GM18909 (cell line): ENCODE data around the gene RAB33B.
"Not testable (repeated sequence)": the region's sequence is repeated elsewhere in the genome, so short reads cannot be mapped to it uniquely, and the experiment has no call there.

Experiments
- ATAC-seq: cut with Tn5 transposase; IDR thresholded peaks from one replicate; pipeline ENCODE4 v1.9.1; 2021; ENCODE audit warnings: mild to moderate bottlenecking; ENCODE audit not compliant: unreplicated experiment, poor library complexity

Gene RAB33B

DNA sequence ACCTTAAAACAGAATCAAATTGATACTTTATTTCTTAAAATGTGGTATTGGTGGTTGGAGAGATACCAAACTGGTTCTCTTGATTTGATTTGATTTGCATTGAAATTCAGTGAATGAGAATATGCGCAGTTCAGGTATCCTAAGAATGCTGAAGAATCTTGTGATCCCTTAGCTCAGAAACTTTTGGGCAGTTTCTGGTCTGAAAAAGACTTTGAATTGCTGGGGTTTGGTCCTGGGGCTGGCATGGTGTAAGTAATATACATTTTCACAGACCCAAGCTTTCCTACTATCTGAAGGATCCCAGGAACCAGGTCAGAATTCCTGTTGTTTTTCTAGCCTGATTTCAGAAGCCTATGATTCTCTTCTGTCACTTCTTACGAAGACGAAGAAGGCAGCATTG lies 6.6 kb downstream of the RAB33B start:
- no peak for ATAC-seq

DNA sequence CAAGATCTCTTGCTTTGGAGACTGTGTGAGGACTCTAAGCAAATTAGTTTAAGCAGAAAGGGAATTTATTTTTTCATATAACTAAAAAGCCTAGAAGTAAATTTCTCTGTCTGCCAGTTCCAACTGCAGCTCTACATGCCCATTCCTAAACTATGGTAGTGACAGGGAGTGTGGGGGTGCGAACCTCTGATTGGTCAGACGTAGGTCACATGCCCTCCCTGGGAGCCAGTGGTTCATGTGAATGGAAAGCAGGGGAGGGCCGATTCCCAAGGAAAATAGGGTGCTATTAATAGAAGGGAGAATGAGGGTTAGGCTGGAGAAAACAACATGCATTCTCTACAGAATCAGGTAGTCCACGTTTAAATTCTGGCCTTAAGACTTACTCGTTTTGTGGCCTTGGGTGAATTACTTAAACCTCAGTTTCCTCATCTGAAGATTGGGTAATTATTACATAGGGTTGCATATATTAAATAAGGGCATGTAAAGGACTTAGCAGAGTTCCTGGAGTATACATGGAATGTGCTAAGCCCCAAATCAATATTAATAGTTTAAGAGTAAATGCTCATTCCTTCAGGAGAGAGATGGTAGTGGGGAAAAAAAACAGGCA lies 7.2 kb downstream of the RAB33B start:
- no peak for ATAC-seq

DNA sequence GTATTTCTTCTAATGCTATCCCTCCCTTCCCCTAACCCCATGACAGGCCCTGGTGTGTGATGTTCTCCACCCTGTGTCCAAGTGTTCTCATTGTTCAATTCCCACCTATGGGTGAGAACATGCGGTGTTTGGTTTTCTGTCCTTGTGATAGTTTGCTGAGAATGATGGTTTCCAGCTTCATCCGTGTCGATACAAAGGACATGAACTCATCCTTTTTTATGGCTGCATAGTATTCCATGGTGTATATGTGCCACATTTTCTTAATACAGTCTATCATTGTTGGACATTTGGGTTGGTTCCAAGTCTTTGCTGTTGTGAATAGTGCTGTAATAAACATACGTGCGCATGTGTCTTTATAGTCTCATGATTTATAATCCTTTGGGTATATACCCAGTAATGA lies 10.6 kb downstream of the RAB33B start:
- ATAC-seq, result not testable (repeated sequence)

GRCh38 chr4:139465922-139466321 lies 12.0 kb downstream of the RAB33B start:
- no peak for ATAC-seq

DNA sequence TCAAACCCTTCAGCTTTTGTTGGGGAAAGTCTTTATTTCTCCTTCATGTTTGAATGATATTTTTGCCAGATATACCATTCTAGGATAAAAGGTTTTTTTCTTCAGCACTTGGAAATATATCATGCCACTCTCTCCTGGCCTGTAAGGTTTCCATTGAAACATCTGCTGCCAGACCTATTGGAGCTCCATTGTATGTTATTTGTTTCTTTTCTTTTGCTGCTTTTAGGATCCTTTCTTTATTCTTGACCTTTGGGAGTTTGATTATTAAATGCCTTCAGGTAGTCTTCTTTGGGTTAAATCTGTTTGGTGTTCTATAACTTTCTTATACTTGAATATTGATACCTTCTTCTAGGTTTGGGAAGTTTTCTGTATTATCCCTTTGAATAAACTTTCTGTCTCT lies 14.8 kb downstream of the RAB33B start:
- ATAC-seq, result not testable (repeated sequence)

GRCh38 chr4:139469216-139469615 lies 15.3 kb downstream of the RAB33B start:
- no peak for ATAC-seq

- ATAC-seq, result no peak
Observed at GRCh38 chr4:139469869-139470268, 15.9 kb downstream of the RAB33B start.

- no peak for ATAC-seq
Observed at GRCh38 chr4:139470295-139470694, 16.4 kb downstream of the RAB33B start.

- peak; percentile 43 for ATAC-seq
Observed at GRCh38 chr4:139470997-139471665, 17.2 kb downstream of the RAB33B start.

- no peak for ATAC-seq
Observed at GRCh38 chr4:139472852-139473251, 18.9 kb downstream of the RAB33B start.

DNA sequence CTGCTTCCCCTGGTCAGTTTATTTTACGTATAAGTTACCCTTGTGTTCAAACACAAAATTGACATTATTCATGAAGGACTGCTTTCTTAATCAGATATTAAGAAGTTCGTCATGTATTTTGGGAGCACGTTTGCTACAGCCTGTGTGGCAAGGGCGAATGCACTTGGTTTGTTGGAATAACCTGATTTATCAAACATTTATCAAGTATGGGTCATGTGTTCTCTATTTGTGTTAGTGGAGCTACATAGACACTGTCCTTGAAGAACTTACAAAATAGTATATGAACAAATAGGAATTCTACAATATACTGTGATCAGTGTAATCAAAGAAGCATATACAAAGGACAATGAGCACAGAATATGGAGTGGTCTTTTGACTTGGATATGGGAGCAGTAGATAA lies 22.4 kb downstream of the RAB33B start:
- no peak for ATAC-seq

- ATAC-seq, result no peak
Observed at GRCh38 chr4:139481465-139481864, 27.5 kb downstream of the RAB33B start.

DNA sequence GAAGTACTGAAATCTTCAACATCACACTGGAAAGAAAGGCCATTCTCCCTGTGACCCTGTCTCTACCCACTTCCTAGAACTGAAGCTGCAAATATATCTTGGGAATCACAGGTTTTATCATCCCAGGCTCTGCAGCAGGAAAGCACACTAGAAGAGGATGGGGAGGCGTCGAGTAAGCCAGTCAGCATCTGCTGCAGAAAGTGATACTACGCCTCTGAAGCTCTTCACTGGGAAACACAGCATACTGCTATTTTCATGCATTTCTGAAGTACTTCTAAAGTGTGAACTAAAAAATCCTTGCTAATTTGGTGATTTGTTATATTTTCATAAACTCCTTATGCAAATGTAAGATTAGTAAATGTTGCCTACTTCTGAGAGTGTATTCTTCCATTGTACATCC lies 29.1 kb downstream of the RAB33B start:
- ATAC-seq, result no peak

DNA sequence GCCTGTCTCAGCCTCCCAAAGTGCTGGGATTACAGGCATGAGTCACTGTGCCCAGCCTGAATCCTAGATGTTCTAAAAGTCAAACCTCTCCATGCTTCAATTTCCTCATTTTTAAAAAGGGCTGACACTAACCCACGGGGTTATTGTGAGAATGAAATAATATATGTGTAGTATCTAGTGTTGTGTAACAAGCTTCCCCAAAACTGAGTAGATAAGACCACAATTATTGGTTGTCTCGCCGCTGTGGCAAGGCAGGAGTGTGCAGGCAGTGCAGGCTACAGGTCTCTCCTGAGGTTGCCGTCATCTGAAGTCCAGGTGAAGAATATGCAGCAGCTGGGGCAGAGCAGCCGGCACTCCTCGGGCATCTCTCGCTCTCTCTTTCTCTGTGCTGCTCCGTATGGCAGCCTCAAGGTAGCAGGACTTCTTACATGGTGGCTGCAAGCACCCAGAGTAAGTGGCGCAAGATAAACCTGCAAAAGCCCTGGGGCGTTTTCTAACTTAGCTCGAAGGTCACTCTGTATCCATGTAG lies 30.9 kb downstream of the RAB33B start:
- ATAC-seq, result no peak

DNA sequence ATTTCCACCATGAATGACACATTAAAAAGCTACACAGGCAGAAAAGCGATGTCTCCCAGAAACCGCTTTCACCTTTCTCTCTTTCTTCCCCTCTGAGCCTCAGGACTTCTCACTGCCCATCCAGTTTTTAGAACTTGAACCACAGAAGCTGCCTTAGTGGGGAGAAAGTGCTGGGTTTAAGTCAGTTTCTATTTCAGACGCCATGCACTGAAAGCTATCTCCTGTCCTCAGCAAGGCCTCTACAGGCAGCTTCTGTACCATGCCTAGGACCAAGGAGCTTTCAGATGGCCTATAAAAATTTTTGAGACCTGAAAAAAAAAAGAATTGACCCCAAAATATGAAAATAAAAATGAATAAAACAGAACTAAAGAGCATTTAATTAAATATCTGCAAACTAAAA lies 34.5 kb downstream of the RAB33B start:
- ATAC-seq, result no peak

DNA sequence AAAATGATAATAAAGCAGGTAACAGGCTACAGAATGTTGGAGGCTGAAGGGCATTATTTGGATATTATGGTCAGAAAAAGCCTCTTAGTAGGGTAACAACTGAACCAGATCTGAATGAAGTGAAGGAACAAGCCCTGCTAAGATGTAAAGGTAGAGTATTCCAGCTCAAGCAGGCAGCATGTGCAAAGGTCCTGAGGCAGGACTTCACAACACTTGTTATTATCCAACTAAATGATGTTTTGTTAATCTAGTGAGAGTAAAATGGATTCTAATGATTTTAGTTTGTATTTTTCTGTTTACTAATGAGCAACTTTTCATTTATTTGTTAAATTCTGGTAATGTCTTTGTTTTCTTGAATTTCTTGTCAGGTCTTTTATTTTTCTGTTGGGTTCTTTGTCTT lies 35.7 kb downstream of the RAB33B start:
- ATAC-seq, result no peak

DNA sequence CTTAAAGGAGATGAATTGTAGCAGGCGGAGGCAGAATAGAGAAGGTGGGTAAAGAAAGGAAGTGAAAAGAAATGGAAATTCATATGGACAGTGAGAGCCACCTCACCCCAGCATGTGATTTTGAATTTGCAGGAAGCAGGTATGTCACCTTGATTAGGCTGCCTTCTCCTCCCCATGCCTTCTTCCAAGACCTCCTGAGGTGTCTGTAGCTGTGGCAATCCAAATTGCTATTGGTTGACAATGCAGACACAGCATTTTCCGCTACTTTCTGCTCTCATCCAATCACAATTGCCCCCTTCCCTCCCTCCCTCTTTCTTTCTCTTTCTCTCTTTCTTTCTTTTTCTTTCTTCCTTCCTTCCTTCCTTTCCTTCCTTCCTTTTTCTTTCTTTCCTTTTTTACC lies 38.5 kb downstream of the RAB33B start:
- ATAC-seq, result no peak

GRCh38 chr4:139493176-139493575 lies 39.3 kb downstream of the RAB33B start:
- ATAC-seq, result no peak

GRCh38 chr4:139499186-139499585 lies 45.3 kb downstream of the RAB33B start:
- no peak for ATAC-seq

DNA sequence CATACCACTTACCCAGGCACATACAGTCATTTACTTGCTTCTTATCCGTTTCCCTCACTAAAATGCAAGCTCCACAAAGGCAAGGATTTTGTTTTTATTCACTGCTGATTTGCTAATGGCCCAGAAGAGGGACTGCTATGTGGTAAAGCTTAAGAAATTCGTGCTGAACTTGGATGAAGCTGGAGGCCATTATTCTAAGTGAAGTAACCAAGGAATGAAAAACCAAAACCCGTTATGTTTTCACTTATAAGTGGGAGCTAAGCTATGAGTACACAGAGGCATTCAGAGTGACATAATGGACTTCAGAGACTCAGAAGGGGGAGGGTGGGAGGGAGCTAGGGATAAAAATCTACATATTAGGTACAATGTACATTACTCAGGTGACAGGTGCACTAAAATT lies 47.2 kb downstream of the RAB33B start:
- ATAC-seq, result no peak

DNA sequence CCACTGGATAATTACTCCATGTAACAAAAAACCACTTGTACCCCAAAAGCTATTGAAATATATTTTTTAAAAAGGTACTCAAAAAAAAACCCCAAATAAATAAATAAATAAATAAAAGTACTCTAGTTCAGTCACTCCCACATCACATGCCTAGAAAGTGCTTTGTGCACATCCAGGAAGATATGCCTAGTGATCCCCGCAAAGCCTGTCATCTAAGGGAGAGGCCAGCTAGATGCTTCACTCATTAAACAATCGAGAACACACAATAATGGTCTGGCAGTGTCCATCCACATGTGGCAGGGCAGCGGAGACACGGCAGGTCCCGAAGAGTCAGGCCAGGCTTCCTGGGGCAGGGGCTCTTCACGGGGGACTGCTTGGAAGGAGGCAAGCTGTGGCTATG lies 47.6 kb downstream of the RAB33B start:
- no peak for ATAC-seq
